SK-N-SH treated with all-trans-retinoic acid at 6 μM for 48 hours (cell line): Measurements from ENCODE around the gene ANKRD29.

Experiments
- PATZ1 ChIP-seq: fragments of 250-450 bp; sonication (Bioruptor Pico); IDR thresholded peaks from 2 replicates; pipeline ENCODE4 v1.8.0; 2020; ENCODE audit warnings: mild to moderate bottlenecking, moderate library complexity, borderline replicate concordance
- SNAI2 ChIP-seq: fragments of 250-450 bp; sonication (Bioruptor Pico); IDR thresholded peaks from 2 replicates; pipeline ENCODE4 v1.5.0; 2020; ENCODE audit warnings: mild to moderate bottlenecking, moderate library complexity

- TF ChIP-seq PATZ1 (CRISPR knock-in tag) = no peak
- TF ChIP-seq SNAI2 (CRISPR knock-in tag) = no peak
Measured at GRCh38 chr18:23646282-23646681, 16.4 kb downstream of the ANKRD29 start.
